ENCODE data around the gene GNL1. TPM values are rescaled to one million over a fixed set of nuclear protein-coding genes. Genes with fewer than 3 reads are reported as not detected.
A peak's percentile ranks its signal among the peaks of the same experiment; 100 is the strongest.

GNL1 gene
- total and polyA plus RNA-seq, 9 of the 15 experiments (the other 6 are each of a cell fraction or from before 2014, with no cell fraction given) = 0.73 to 112 (median 58.0) TPM

DNA sequence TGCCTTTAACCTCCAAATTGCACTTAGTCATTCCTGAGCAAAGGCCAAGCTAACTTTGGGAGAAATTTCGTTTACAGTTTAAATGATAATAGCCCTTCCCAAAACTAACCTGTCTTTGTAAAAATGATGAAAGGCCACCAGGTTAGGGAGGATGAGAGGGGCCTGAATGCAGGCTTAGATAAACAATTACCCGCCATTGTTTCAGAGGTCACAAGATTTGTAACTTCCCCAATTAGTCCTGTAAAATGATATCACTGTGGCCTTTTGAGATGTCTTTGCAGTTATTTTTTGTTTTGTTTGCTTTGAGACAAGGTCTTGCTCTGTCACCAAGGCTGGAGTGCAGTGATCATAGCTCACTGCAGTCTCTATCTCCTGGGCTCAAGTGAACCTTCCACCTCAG is 26.3 kb downstream of the GNL1 start:
- no TSS peak for BruUV-seq (replicated peaks)
- TF ChIP-seq EZH2 (IDR thresholded peaks at IDR 0.05; ENCODE audit: borderline replicate concordance, low read depth, low read length) = no peak
- no peak for TF ChIP-seq RHOXF2B (CRISPR knock-in tag; conservative IDR thresholded peaks at IDR 0.05)
- TF ChIP-seq ZNF76 (CRISPR knock-in tag; IDR thresholded peaks at IDR 0.05; ENCODE audit: borderline replicate concordance) = no peak
- TF ChIP-seq, protein P1, sequence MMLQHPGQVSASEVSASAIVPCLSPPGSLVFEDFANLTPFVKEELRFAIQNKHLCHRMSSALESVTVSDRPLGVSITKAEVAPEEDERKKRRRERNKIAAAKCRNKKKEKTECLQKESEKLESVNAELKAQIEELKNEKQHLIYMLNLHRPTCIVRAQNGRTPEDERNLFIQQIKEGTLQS (IDR thresholded peaks at IDR 0.05) = no peak; the same call in 1 of the 2 replicates
- TF ChIP-seq, protein P1 (CRISPR knock-in tag; conservative IDR thresholded peaks at IDR 0.05) = no peak
- TF ChIP-seq FOSL1 (tag; conservative IDR thresholded peaks at IDR 0.05) = peak; percentile 43
- no peak for TF ChIP-seq ZNF707 (CRISPR knock-in tag; conservative IDR thresholded peaks at IDR 0.05)
- TF ChIP-seq ZBTB17 (CRISPR knock-in tag; IDR thresholded peaks at IDR 0.05) = no peak
- no peak for TF ChIP-seq DMBX1 (CRISPR knock-in tag; IDR thresholded peaks at IDR 0.05; ENCODE audit: borderline replicate concordance)
- peak; percentile 29; the same call in 1 of the 2 replicates for TF ChIP-seq C11orf30 (IDR thresholded peaks at IDR 0.05; ENCODE audit: low read depth)
- TF ChIP-seq, protein P2, sequence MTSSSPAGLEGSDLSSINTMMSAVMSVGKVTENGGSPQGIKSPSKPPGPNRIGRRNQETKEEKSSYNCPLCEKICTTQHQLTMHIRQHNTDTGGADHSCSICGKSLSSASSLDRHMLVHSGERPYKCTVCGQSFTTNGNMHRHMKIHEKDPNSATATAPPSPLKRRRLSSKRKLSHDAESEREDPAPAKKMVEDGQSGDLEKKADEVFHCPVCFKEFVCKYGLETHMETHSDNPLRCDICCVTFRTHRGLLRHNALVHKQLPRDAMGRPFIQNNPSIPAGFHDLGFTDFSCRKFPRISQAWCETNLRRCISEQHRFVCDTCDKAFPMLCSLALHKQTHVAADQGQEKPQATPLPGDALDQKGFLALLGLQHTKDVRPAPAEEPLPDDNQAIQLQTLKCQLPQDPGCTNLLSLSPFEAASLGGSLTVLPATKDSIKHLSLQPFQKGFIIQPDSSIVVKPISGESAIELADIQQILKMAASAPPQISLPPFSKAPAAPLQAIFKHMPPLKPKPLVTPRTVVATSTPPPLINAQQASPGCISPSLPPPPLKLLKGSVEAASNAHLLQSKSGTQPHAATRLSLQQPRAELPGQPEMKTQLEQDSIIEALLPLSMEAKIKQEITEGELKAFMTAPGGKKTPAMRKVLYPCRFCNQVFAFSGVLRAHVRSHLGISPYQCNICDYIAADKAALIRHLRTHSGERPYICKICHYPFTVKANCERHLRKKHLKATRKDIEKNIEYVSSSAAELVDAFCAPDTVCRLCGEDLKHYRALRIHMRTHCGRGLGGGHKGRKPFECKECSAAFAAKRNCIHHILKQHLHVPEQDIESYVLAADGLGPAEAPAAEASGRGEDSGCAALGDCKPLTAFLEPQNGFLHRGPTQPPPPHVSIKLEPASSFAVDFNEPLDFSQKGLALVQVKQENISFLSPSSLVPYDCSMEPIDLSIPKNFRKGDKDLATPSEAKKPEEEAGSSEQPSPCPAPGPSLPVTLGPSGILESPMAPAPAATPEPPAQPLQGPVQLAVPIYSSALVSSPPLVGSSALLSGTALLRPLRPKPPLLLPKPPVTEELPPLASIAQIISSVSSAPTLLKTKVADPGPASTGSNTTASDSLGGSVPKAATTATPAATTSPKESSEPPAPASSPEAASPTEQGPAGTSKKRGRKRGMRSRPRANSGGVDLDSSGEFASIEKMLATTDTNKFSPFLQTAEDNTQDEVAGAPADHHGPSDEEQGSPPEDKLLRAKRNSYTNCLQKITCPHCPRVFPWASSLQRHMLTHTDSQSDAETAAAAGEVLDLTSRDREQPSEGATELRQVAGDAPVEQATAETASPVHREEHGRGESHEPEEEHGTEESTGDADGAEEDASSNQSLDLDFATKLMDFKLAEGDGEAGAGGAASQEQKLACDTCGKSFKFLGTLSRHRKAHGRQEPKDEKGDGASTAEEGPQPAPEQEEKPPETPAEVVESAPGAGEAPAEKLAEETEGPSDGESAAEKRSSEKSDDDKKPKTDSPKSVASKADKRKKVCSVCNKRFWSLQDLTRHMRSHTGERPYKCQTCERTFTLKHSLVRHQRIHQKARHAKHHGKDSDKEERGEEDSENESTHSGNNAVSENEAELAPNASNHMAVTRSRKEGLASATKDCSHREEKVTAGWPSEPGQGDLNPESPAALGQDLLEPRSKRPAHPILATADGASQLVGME (CRISPR knock-in tag; IDR thresholded peaks at IDR 0.05) = no peak
- TF ChIP-seq LCOR (CRISPR knock-in tag; IDR thresholded peaks at IDR 0.05) = peak; percentile 88
- no peak for TF ChIP-seq ZEB2 (IDR thresholded peaks at IDR 0.05)
- TF ChIP-seq, protein P3, sequence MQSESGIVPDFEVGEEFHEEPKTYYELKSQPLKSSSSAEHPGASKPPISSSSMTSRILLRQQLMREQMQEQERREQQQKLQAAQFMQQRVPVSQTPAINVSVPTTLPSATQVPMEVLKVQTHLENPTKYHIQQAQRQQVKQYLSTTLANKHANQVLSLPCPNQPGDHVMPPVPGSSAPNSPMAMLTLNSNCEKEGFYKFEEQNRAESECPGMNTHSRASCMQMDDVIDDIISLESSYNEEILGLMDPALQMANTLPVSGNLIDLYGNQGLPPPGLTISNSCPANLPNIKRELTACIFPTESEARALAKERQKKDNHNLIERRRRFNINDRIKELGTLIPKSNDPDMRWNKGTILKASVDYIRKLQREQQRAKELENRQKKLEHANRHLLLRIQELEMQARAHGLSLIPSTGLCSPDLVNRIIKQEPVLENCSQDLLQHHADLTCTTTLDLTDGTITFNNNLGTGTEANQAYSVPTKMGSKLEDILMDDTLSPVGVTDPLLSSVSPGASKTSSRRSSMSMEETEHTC (IDR thresholded peaks at IDR 0.05) = 0 out of 2 replicates have a peak, but pooled peaks have one; percentile 27
- no peak for TF ChIP-seq NBN (IDR thresholded peaks at IDR 0.05; ENCODE audit: low read depth)
- no peak for TF ChIP-seq ZNF408 (CRISPR knock-in tag; IDR thresholded peaks at IDR 0.05; ENCODE audit: low read depth)

More for the DNA sequence above, 26.3 kb downstream of the GNL1 start:
- 6% methylated on average over 2 of the region's 2 CpGs for WGBS (ENCODE audit: insufficient coverage, low coverage, missing lambda C conversion rate)
- in situ Hi-C loops (cut with MboI) = no loop called here
- POLR2A ChIA-PET = interaction anchor here (0.6 to 1.8 kb wide), 5 partner anchors 12 to 85 kb away, joined by 3 to 7 read pairs (median 5); no protein-coding TSS in a partner anchor
- DNase-seq (ENCODE audit: extremely low read depth in 1 of 4, low spot score in 3 of 4) = no peak
- Histone ChIP-seq H3K9me3 (replicated peaks; ENCODE audit: control insufficient read depth, insufficient read depth, low read depth, low read length) (no peaks in the 10 kb centered on the region), H3K4me3 (no peak overlapping the region), H3K27ac (ENCODE audit: extremely low read depth, low read depth, low read length) (peak overlapping the region; percentile 20; the same call in 1 of the 3 replicates), H3K79me2 (ENCODE audit: control insufficient read depth, insufficient read depth, low read length) (no peaks in the 10 kb centered on the region), H2AFZ (ENCODE audit: low read depth, low read length) (peak overlapping the region; percentile 51; the same call in 1 of the 2 replicates), H4K20me1 (replicated peaks; ENCODE audit: control insufficient read depth, insufficient read depth, low read length) (no peaks in the 10 kb centered on the region), H3K27me3 (ENCODE audit: control insufficient read depth in 2 of 2, insufficient read depth in 2 of 2, low read length in 2 of 2) (no peaks in the 10 kb centered on the region), H3K9me1 (ENCODE audit: control insufficient read depth, insufficient read depth, low read length) (no peaks in the 10 kb centered on the region), H3K4me1 (replicated peaks in 1 of 2; ENCODE audit: control insufficient read depth in 2 of 2, insufficient read depth in 2 of 2, low read length in 2 of 2) (peaks cover 7 to 17% of the 10 kb centered on the region in 2 experiments; a peak in 4 of 5 replicates), H3K9ac (ENCODE audit: insufficient read depth in 1 of 2, low read depth in 2 of 2, low read length in 2 of 2) (no peak overlapping the region), H3K36me3 (ENCODE audit: control insufficient read depth, insufficient read depth, low read length) (no peaks in the 10 kb centered on the region), H3K4me2 (ENCODE audit: insufficient read depth, low read length) (peak overlapping the region; percentile 15; the same call in 1 of the 2 replicates)
- CTCF ChIA-PET (ENCODE audit: low intra/inter-chr PET ratio) = no interaction called here
- peak; percentile 43 for ATAC-seq
- intact Hi-C loops (cut with micrococcal nuclease) = loop anchor here (1.0 to 5.0 kb wide), 2 partner anchors 14 to 557 kb away; no protein-coding TSS in a partner anchor
- FAIRE-seq = no peak

Measured in K562 (cell line).